GM12874 (cell line): ENCODE data around the gene RBX1.

Source experiments
- TF ChIP-seq, protein P1 (sequence below): IDR thresholded peaks from 2 replicates; pipeline ENCODE4 v1.5.1; 2011; ENCODE audit warnings: low read depth, mild to moderate bottlenecking, control low read depth, low read length, moderate library complexity; ENCODE audit not compliant: insufficient read depth

RBX1 gene

DNA sequence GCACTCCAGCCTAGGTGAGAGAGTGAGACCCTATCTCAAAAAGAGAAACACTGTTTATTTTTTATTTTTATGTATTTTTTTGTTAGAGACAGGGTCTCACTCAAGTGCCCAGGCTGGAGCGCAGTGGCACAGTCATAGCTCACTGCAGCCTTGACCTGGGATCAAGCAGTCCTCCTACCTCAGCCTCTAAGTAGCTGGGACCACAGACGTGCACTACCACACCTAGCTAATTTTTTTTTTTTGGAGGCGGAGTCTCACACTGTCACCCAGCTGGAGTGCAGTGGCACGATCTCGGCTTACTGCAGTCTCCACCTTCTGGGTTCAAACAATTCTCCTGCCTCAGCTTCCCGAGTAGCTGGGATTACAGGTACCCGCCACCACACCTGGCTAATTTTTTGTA lies 6.4 kb downstream of the RBX1 start:
- TF ChIP-seq, protein P1, sequence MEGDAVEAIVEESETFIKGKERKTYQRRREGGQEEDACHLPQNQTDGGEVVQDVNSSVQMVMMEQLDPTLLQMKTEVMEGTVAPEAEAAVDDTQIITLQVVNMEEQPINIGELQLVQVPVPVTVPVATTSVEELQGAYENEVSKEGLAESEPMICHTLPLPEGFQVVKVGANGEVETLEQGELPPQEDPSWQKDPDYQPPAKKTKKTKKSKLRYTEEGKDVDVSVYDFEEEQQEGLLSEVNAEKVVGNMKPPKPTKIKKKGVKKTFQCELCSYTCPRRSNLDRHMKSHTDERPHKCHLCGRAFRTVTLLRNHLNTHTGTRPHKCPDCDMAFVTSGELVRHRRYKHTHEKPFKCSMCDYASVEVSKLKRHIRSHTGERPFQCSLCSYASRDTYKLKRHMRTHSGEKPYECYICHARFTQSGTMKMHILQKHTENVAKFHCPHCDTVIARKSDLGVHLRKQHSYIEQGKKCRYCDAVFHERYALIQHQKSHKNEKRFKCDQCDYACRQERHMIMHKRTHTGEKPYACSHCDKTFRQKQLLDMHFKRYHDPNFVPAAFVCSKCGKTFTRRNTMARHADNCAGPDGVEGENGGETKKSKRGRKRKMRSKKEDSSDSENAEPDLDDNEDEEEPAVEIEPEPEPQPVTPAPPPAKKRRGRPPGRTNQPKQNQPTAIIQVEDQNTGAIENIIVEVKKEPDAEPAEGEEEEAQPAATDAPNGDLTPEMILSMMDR: no peak

DNA sequence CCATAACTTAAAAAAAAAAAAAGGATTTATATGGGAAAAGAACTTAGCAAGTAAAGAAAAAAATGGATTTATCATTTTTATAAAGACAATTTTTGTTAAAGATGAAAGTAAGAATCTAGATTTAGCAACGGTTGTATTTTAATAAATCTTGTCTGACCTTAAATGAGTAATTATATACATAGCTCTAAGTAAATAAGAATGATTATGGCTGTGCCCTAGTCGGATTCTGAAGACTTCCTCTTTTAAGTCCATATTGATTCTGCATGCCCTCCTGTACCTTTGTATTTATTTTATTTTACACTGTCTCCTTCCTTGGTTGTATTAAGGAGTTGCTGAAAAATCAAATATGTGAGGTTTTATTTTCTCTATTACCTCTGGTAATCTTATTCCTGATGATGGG lies 7.1 kb downstream of the RBX1 start:
- TF ChIP-seq, protein P1: no peak

DNA sequence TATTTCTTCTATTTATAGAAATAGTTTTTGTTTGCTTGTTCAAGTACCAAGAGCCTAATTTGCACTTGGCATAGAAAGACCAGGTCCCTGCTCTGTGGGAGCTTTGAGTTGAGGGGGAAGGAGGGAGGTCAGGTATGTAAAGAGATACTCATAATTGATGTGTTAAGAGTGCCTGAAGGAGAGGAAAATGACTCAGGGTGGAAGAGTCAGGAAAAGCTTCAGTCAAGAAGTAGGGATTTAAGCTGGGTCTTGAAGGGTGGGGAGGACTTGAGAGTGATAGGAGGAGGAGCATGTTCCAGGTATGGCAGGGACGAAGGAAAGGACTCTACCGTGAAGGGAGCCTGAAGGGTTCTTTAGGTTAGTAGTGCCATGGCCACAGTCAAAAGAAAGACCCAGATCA lies 9.0 kb downstream of the RBX1 start:
- TF ChIP-seq, protein P1: no peak

DNA sequence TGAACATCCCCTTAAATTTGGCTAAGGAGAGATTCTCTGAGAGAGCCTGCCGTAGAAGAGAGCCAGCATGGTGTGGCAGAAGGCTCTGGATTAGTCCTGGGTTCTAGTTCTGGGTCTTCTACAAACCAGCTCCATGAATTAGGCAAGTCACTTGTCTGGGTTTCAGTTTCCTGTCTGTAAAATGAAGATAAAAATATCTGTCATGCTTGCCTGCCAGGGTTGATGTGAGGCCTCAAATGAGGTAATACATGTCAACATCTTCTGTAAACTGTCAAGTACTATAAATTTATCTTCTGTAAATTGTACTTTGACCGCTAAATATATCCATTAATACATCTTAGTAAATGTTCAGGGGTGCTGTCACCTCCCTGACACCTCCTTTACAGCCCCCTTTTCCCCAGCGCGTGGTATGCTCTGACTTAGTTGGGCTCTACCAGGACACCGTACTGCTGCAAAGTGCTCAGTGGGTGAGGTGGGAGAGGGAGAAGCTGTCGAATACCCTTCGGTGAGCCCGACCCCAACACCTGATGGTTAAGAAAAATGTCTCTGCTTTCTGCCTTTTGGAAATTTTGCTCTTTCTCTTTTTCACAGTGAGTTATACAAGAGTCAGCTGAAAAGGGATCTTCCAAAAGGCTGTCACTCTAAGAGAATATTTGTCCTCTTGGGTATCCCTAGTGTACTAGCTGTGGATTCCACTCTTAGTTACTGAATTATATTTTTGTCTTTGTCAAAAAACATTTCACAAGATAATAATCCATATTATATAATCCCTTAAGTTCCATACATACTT lies 15.0 kb downstream of the RBX1 start:
- TF ChIP-seq, protein P1: no peak

DNA sequence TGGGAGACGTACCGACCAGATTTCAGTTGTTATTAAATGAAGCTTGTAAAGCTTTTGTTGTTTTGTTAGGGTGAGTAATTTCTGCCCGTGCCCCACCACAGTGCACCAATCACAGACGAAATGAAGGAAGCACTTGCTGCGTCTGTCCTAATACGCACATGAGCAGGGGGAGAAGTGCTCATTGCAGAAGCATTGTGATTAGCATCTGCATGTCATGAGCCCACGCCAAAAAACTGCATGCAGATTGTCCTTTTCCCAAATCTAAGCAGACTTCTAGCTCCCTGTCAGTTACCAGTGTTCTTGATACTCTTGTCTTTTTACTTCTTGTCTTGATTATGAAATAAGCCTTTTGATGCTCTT lies 15.5 kb downstream of the RBX1 start:
- TF ChIP-seq, protein P1: no peak

DNA sequence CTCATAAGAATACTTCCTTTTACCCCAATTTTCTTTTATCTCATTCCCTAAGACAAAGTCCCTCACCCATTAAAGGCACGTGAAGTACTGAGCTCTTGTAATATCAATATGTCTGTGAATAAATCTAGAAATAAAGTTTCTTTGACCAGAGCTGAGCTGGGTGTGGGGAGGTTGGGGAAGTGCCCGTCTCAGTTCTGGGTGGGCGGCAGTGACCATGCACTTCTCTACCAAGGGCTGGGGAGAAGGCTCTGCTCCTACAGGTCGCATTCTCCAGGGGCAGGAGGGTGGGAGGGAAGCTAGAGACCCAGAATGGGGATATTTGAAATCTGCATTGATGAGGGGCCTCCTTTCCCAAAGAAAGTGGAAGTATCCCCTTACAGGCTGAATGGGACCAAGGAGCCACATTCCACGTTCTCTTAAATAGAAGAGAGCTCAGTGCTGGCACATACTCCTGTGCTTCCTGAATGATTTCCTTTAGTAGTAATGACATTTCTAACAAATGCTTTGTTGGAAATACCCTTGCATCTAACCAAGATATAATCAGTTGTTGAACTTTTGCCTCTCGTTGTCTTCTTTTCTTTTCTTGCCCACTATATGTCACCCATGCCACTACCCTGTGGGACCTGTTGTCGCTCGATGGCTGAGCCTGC lies 16.1 kb downstream of the RBX1 start:
- TF ChIP-seq, protein P1: no peak

DNA sequence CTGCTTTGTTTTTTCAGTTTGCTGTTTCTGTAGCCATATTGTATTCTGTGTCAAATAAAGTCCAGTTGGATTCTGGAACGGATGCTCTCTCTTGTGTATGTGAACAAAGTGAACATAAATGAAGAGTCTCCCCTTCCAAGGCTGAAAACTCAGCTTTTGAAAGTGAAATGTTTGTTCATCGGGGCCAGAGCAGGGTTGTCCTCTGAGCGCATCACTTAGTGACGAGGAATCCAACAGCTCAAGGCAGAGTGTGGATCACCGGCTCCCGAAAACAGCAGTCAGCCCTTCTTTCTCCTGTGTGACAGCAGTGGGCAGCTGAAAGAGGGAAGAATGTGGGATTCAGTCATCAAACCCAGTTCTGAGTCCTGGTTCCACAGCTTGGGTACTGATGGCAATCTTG lies 21.4 kb downstream of the RBX1 start:
- TF ChIP-seq, protein P1: no peak
